ENCODE measurements around the gene PAX7. TPM values are rescaled to one million over a fixed set of nuclear protein-coding genes. Genes with fewer than 3 reads are reported as not detected.
A peak's percentile ranks its signal among the peaks of the same experiment; 100 is the strongest.

PAX7 gene
- total and polyA plus RNA-seq, 9 of the 15 experiments (the other 6 are each of a cell fraction or from before 2014, with no cell fraction given) = not detected

- H3K9me3 ChIP-seq (replicated peaks; ENCODE audit: control insufficient read depth, insufficient read depth, low read depth, low read length) = no peaks in the 10 kb centered on the region
- in situ Hi-C loops (cut with MboI) = no loop called here
- no peaks in the 10 kb centered on the region for H3K9me1 ChIP-seq (ENCODE audit: control insufficient read depth, insufficient read depth, low read length)
- H3K27ac ChIP-seq (ENCODE audit: extremely low read depth, low read depth, low read length) = no peak overlapping the region
- no peak overlapping the region for H3K4me2 ChIP-seq (ENCODE audit: insufficient read depth, low read length)
- ChIA-PET POLR2A (interaction anchor here (0.7 to 1.3 kb wide), 4 partner anchors 10 to 168 kb away, joined by 3 to 5 read pairs (median 4); no protein-coding TSS in a partner anchor), CTCF (ENCODE audit: low intra/inter-chr PET ratio) (no interaction called here)
- H3K4me3 ChIP-seq = no peak overlapping the region
- no peak for ATAC-seq
- H3K4me1 ChIP-seq (replicated peaks in 1 of 2; ENCODE audit: control insufficient read depth in 2 of 2, insufficient read depth in 2 of 2, low read length in 2 of 2) = no peaks in the 10 kb centered on the region
- FAIRE-seq = no peak
- H3K27me3 ChIP-seq (ENCODE audit: control insufficient read depth in 2 of 2, insufficient read depth in 2 of 2, low read length in 2 of 2) = peaks cover 4 to 36% of the 10 kb centered on the region in 2 experiments; a peak in 4 of 5 replicates
- no peaks in the 10 kb centered on the region for H3K36me3 ChIP-seq (ENCODE audit: control insufficient read depth, insufficient read depth, low read length)
- H2AFZ ChIP-seq (ENCODE audit: low read depth, low read length) = no peak overlapping the region
- no TSS peak for BruUV-seq (replicated peaks)
- intact Hi-C loops (cut with micrococcal nuclease) = no loop called here
- H4K20me1 ChIP-seq (replicated peaks; ENCODE audit: control insufficient read depth, insufficient read depth, low read length) = peaks cover 15% of the 10 kb centered on the region
- no peak for DNase-seq (ENCODE audit: extremely low read depth in 1 of 4, low spot score in 3 of 4)
- no peaks in the 10 kb centered on the region for H3K79me2 ChIP-seq (ENCODE audit: control insufficient read depth, insufficient read depth, low read length)
- no peak overlapping the region for H3K9ac ChIP-seq (ENCODE audit: insufficient read depth in 1 of 2, low read depth in 2 of 2, low read length in 2 of 2)
- WGBS (ENCODE audit: insufficient coverage, low coverage, missing lambda C conversion rate) = 3% methylated on average over 6 of the region's 6 CpGs
- TF ChIP-seq, protein P1, sequence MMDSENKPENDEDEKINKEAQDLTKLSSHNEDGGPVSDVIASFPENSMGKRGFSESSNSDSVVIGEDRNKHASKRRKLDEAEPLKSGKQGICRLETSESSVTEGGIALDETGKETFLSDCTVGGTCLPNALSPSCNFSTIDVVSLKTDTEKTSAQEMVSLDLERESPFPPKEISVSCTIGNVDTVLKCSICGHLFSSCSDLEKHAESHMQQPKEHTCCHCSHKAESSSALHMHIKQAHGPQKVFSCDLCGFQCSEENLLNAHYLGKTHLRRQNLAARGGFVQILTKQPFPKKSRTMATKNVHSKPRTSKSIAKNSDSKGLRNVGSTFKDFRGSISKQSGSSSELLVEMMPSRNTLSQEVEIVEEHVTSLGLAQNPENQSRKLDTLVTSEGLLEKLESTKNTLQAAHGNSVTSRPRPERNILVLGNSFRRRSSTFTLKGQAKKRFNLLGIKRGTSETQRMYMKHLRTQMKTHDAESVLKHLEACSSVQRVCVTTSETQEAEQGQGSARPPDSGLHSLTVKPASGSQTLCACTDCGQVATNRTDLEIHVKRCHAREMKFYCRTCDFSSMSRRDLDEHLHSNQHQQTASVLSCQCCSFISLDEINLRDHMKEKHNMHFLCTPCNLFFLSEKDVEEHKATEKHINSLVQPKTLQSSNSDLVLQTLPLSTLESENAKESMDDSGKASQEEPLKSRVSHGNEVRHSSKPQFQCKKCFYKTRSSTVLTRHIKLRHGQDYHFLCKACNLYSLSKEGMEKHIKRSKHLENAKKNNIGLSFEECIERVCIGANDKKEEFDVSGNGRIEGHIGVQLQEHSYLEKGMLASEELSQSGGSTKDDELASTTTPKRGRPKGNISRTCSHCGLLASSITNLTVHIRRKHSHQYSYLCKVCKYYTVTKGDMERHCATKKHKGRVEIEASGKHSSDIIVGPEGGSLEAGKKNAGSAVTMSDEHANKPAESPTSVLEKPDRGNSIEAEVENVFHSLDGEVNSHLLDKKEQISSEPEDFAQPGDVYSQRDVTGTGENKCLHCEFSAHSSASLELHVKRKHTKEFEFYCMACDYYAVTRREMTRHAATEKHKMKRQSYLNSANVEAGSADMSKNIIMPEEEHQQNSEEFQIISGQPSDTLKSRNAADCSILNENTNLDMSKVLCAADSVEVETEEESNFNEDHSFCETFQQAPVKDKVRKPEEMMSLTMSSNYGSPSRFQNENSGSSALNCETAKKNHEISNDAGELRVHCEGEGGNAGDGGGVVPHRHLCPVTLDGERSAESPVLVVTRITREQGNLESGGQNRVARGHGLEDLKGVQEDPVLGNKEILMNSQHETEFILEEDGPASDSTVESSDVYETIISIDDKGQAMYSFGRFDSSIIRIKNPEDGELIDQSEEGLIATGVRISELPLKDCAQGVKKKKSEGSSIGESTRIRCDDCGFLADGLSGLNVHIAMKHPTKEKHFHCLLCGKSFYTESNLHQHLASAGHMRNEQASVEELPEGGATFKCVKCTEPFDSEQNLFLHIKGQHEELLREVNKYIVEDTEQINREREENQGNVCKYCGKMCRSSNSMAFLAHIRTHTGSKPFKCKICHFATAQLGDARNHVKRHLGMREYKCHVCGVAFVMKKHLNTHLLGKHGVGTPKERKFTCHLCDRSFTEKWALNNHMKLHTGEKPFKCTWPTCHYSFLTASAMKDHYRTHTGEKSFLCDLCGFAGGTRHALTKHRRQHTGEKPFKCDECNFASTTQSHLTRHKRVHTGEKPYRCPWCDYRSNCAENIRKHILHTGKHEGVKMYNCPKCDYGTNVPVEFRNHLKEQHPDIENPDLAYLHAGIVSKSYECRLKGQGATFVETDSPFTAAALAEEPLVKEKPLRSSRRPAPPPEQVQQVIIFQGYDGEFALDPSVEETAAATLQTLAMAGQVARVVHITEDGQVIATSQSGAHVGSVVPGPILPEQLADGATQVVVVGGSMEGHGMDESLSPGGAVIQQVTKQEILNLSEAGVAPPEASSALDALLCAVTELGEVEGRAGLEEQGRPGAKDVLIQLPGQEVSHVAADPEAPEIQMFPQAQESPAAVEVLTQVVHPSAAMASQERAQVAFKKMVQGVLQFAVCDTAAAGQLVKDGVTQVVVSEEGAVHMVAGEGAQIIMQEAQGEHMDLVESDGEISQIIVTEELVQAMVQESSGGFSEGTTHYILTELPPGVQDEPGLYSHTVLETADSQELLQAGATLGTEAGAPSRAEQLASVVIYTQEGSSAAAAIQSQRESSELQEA (IDR thresholded peaks at IDR 0.05; ENCODE audit: low read depth) = peak; percentile 76
- TF ChIP-seq ZNF655 (CRISPR knock-in tag; IDR thresholded peaks at IDR 0.05) (no peak), PTRF (tag; IDR thresholded peaks at IDR 0.05) (no peak)
Measured at GRCh38 chr1:18667333-18667732, 36.7 kb downstream of the PAX7 start.
